HepG2 (cell line): Measurements from ENCODE around the gene TNRC18. TPM values are rescaled to one million over a fixed set of nuclear protein-coding genes. Genes with fewer than 3 reads are reported as not detected.
A peak's percentile ranks its signal among the peaks of the same experiment; 100 is the strongest.

Experiments used
- AGO2 ChIP-seq: fragments of 200-400 bp; formaldehyde crosslinking; optimal IDR thresholded peaks from 2 replicates; pipeline ENCODE3; 2017; ENCODE audit warnings: mild to moderate bottlenecking, low read depth, low read length, moderate library complexity
- CBX1 ChIP-seq: IDR thresholded peaks from one replicate; pipeline ENCODE4 v1.6.1; 2016; ENCODE audit warnings: antibody characterized with exemption, low read depth
- DPF2 ChIP-seq: sonication (generic); formaldehyde crosslinking; IDR thresholded peaks from 2 replicates; pipeline ENCODE4 v1.4.0; 2020; ENCODE audit warnings: mild to moderate bottlenecking, low read depth, missing genetic modification reagents, borderline replicate concordance
- ETV6 ChIP-seq: sonication (generic); formaldehyde crosslinking; conservative IDR thresholded peaks from 2 replicates; pipeline ENCODE4 v1.4.0; 2020; ENCODE audit warnings: missing genetic modification reagents
- GTF3A ChIP-seq: sonication (generic); formaldehyde crosslinking; conservative IDR thresholded peaks from 2 replicates; pipeline ENCODE4 v1.4.0; 2020; ENCODE audit warnings: mild to moderate bottlenecking, missing genetic modification reagents
- HCFC1 ChIP-seq: fragments of 150-350 bp; IDR thresholded peaks from 2 replicates; pipeline ENCODE4 v1.6.1; 2014; ENCODE audit warnings: low read depth, low read length
- HNRNPUL1 ChIP-seq: fragments of 200-400 bp; formaldehyde crosslinking; IDR thresholded peaks from 2 replicates; pipeline ENCODE4 v1.6.1; 2017; ENCODE audit warnings: low read depth, mild to moderate bottlenecking, low read length, moderate library complexity
- HOXA3 ChIP-seq: sonication (generic); formaldehyde crosslinking; IDR thresholded peaks from 2 replicates; pipeline ENCODE4 v1.5.0; 2020; ENCODE audit warnings: missing genetic modification reagents
- KLF16 ChIP-seq, 2 experiments: sonication (generic) in 1 of 2; formaldehyde crosslinking in 1 of 2; IDR thresholded peaks; 2 replicates each; pipeline versions ENCODE4 v1.6.1 to v1.8.0; 2016 to 2023; ENCODE audit warnings: missing genetic modification reagents in 2 of 2, missing compliant biosample characterization in 1 of 2
- NFE2 ChIP-seq: sonication (generic); formaldehyde crosslinking; IDR thresholded peaks from 2 replicates; pipeline ENCODE4 v1.4.0; 2020; ENCODE audit warnings: missing genetic modification reagents
- PCBP1 ChIP-seq: fragments of 200-400 bp; formaldehyde crosslinking; IDR thresholded peaks from 2 replicates; pipeline ENCODE4 v1.6.1; 2017; ENCODE audit warnings: mild to moderate bottlenecking, low read depth, low read length, borderline replicate concordance
- PHF8 ChIP-seq: sonication (generic); formaldehyde crosslinking; IDR thresholded peaks from 2 replicates; pipeline ENCODE4 v1.5.0; 2020; ENCODE audit warnings: missing genetic modification reagents
- PLRG1 ChIP-seq: fragments of 450-650 bp; conservative IDR thresholded peaks from 2 replicates; pipeline ENCODE4 v1.6.1; 2016
- RBM39 ChIP-seq: fragments of 200-400 bp; formaldehyde crosslinking; IDR thresholded peaks from one replicate; pipeline ENCODE4 v1.6.1; 2018; ENCODE audit warnings: antibody characterized with exemption, mild to moderate bottlenecking, low read depth, low read length; ENCODE audit not compliant: poor library complexity, severe bottlenecking
- SNAI1 ChIP-seq: sonication (generic); formaldehyde crosslinking; IDR thresholded peaks from 2 replicates; pipeline ENCODE4 v1.5.0; 2020; ENCODE audit warnings: mild to moderate bottlenecking, missing genetic modification reagents, borderline replicate concordance
- SRF ChIP-seq: IDR thresholded peaks from 2 replicates; pipeline ENCODE4 v1.6.1; 2011; ENCODE audit warnings: mild to moderate bottlenecking, low read depth, low read length, moderate library complexity
- SRY ChIP-seq: sonication (generic); formaldehyde crosslinking; IDR thresholded peaks from 2 replicates; pipeline ENCODE4 v1.8.0; 2022; ENCODE audit warnings: mild to moderate bottlenecking, missing genetic modification reagents
- ZBTB33 ChIP-seq: sonication (generic); formaldehyde crosslinking; IDR thresholded peaks from 2 replicates; pipeline ENCODE4 v1.4.0; 2020; ENCODE audit warnings: missing genetic modification reagents
- ZFAT ChIP-seq: sonication (generic); formaldehyde crosslinking; conservative IDR thresholded peaks from 2 replicates; pipeline ENCODE4 v1.8.1; 2023; ENCODE audit warnings: missing genetic modification reagents, inconsistent platforms
- ZFP41 ChIP-seq: sonication (generic); formaldehyde crosslinking; IDR thresholded peaks from 2 replicates; pipeline ENCODE4 v1.4.0; 2020; ENCODE audit warnings: mild to moderate bottlenecking, missing genetic modification reagents, borderline replicate concordance
- ZNF282 ChIP-seq: fragments of 450-650 bp; IDR thresholded peaks from 2 replicates; pipeline ENCODE4 v1.6.1; 2018; ENCODE audit not compliant: partially characterized antibody
- ZNF720 ChIP-seq: sonication (generic); formaldehyde crosslinking; IDR thresholded peaks from 2 replicates; pipeline ENCODE4 v1.4.0; 2020; ENCODE audit warnings: missing genetic modification reagents
- ZNF792 ChIP-seq: IDR thresholded peaks from 2 replicates; pipeline ENCODE4 v1.6.1; 2016
- polyA plus RNA-seq, 8 experiments: library from polyadenylated mRNA; depleted of rRNA in 3 of 8; stranded (reverse) in 7 of 8; unstranded in 1 of 8; fragments of >200 nt; fragmentation: Illumina TruSeq in 4 of 8; extraction: Trizol in 4 of 8; gene quantifications; 2 replicates each; pipeline versions ENCODE4 v1.2.1 to v1.2.3, GENCODE V29; 2011 to 2016; ENCODE audit warnings: low read depth in 4 of 8, missing spikeins in 1 of 8, mixed read lengths in 1 of 8; ENCODE audit not compliant: insufficient read depth in 1 of 8
- total RNA-seq, 5 experiments: library from RNA; depleted of rRNA; stranded (reverse); fragments of >200 nt; fragmentation: Illumina TruSeq; extraction: Trizol; gene quantifications; 2 replicates each; pipeline ENCODE4 v1.2.3, GENCODE V29; 2016; ENCODE audit warnings: low read depth in 1 of 5
- TF ChIP-seq, protein P1 (sequence below): IDR thresholded peaks from 2 replicates; pipeline ENCODE4 v1.6.1; 2016; ENCODE audit warnings: control low read depth
- TF ChIP-seq, protein P2 (sequence below): sonication (generic); formaldehyde crosslinking; IDR thresholded peaks from 2 replicates; pipeline ENCODE4 v1.4.0; 2020; ENCODE audit warnings: missing genetic modification reagents
- TF ChIP-seq, protein P3 (sequence below): sonication (generic); formaldehyde crosslinking; IDR thresholded peaks from 2 replicates; pipeline ENCODE4 v1.9.0; 2021; ENCODE audit warnings: missing genetic modification reagents, mild to moderate bottlenecking, borderline replicate concordance

The TNRC18 gene
- total and polyA plus RNA-seq, 2 of the 13 experiments (the other 11 are each of a cell fraction or from before 2014, with no cell fraction given), result 11.7 to 17.4 TPM

DNA sequence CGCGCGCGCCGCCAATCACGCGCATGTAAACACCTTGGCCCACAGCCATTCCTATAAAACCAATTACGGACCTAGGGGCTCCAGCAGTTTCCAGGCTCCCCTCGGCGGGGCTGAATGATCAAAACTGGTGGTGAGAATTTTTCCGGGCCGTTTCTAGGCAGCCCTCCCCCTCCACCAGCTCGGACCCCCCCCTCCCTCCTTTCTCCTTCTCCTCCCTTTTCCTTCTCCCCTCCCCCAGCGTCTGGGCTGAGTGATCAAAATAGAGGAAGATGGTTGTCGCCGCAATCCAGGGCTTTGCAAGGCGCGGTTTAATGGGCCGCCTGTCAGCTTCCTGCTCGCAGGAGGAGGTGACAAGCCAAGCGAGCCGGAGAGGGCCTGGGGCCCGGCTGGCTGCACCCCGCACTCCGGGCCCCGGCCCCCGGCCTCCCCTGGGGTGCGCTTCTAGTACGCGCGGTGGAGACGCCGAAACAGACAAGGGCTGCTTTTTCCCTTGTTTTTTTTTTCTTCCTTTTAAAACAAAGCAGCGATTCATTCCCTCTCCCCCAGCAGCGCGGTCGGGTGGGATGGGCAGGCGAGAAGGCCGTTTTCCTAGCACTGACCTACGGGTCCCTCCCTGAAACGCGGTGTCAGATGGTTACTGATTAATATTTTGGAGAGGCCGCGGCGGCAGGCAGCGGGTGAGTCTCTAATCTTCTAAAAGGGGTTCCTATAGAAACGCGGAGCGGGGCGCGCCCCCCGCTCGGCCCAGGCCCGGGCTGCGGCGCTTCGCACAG, 528 bp upstream of the TNRC18 start (continued):
- TF ChIP-seq ZNF792 (CRISPR knock-in tag), result no peak
- TF ChIP-seq, protein P1, sequence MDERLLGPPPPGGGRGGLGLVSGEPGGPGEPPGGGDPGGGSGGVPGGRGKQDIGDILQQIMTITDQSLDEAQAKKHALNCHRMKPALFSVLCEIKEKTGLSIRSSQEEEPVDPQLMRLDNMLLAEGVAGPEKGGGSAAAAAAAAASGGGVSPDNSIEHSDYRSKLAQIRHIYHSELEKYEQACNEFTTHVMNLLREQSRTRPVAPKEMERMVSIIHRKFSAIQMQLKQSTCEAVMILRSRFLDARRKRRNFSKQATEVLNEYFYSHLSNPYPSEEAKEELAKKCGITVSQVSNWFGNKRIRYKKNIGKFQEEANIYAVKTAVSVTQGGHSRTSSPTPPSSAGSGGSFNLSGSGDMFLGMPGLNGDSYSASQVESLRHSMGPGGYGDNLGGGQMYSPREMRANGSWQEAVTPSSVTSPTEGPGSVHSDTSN, result peak; percentile 85
- TF ChIP-seq ETV6, result no peak
- TF ChIP-seq HOXA3 (CRISPR knock-in tag), result peak; percentile 27
- peak; percentile 29; the same call in 1 of the 2 replicates for TF ChIP-seq SRY
- TF ChIP-seq, protein P2, sequence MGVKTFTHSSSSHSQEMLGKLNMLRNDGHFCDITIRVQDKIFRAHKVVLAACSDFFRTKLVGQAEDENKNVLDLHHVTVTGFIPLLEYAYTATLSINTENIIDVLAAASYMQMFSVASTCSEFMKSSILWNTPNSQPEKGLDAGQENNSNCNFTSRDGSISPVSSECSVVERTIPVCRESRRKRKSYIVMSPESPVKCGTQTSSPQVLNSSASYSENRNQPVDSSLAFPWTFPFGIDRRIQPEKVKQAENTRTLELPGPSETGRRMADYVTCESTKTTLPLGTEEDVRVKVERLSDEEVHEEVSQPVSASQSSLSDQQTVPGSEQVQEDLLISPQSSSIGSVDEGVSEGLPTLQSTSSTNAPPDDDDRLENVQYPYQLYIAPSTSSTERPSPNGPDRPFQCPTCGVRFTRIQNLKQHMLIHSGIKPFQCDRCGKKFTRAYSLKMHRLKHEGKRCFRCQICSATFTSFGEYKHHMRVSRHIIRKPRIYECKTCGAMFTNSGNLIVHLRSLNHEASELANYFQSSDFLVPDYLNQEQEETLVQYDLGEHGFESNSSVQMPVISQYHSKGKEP (CRISPR knock-in tag), result no peak
- TF ChIP-seq, protein P3, sequence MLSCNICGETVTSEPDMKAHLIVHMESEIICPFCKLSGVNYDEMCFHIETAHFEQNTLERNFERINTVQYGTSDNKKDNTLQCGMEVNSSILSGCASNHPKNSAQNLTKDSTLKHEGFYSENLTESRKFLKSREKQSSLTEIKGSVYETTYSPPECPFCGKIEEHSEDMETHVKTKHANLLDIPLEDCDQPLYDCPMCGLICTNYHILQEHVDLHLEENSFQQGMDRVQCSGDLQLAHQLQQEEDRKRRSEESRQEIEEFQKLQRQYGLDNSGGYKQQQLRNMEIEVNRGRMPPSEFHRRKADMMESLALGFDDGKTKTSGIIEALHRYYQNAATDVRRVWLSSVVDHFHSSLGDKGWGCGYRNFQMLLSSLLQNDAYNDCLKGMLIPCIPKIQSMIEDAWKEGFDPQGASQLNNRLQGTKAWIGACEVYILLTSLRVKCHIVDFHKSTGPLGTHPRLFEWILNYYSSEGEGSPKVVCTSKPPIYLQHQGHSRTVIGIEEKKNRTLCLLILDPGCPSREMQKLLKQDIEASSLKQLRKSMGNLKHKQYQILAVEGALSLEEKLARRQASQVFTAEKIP (CRISPR knock-in tag), result no peak
- peak; percentile 62; the same call in 1 of the 2 replicates for TF ChIP-seq HNRNPUL1
- TF ChIP-seq ZFP41 (CRISPR knock-in tag), result no peak
- TF ChIP-seq PCBP1, result peak; percentile 90; the same call in 1 of the 2 replicates
- peak; percentile 62 for TF ChIP-seq SRF
- peak; percentile 98 for TF ChIP-seq AGO2
- no peak for TF ChIP-seq CBX1
- no peak for TF ChIP-seq DPF2 (CRISPR knock-in tag)
- TF ChIP-seq ZNF282, result no peak
- TF ChIP-seq ZFAT (CRISPR knock-in tag), result no peak
- TF ChIP-seq ZBTB33 (CRISPR knock-in tag), result no peak
- TF ChIP-seq PLRG1, result no peak
- TF ChIP-seq HCFC1, result no peak
- TF ChIP-seq KLF16 (CRISPR knock-in tag; IDR thresholded peaks at IDR 0.05), result peak in 1 of 2 experiments; percentile 74; a peak in 2 of 4 replicates
- peak; percentile 83 for TF ChIP-seq RBM39
- TF ChIP-seq PHF8 (CRISPR knock-in tag), result peak; percentile 51
- no peak for TF ChIP-seq NFE2
- TF ChIP-seq SNAI1 (CRISPR knock-in tag), result 0 out of 2 replicates have a peak, but pooled peaks have one; percentile 7
- TF ChIP-seq ZNF720 (CRISPR knock-in tag), result no peak
- TF ChIP-seq GTF3A (CRISPR knock-in tag), result no peak
